Loucy (cell line): ENCODE measurements around the gene SGSM2.

Source experiments
- H2AFZ ChIP-seq: fragments of 200-600 bp; sonication (generic); 2 replicates; pipeline ENCODE4 v1.6.0; 2016; ENCODE audit warnings: antibody characterized with exemption, mild to moderate bottlenecking, low read length, moderate library complexity
- H3F3A ChIP-seq: fragments of 200-600 bp; 2 replicates; pipeline ENCODE4 v1.6.0; 2016; ENCODE audit warnings: antibody characterized with exemption, low read depth, mild to moderate bottlenecking
- H3K27me3 ChIP-seq: fragments of 200-600 bp; sonication (generic); 2 replicates; pipeline ENCODE4 v1.6.1; 2014; ENCODE audit warnings: low read length, mild to moderate bottlenecking; ENCODE audit not compliant: insufficient read depth, poor library complexity, severe bottlenecking
- H3K36me3 ChIP-seq: fragments of 200-600 bp; sonication (generic); 2 replicates; pipeline ENCODE4 v1.6.1; 2016; ENCODE audit warnings: low read length; ENCODE audit not compliant: insufficient read depth
- H3K4me1 ChIP-seq: fragments of 200-600 bp; sonication (generic); 2 replicates; pipeline ENCODE4 v1.5.1; 2014; ENCODE audit warnings: low read length, mild to moderate bottlenecking; ENCODE audit not compliant: insufficient read depth, poor library complexity, severe bottlenecking
- H3K4me2 ChIP-seq: fragments of 200-600 bp; sonication (generic); 2 replicates; pipeline ENCODE4 v1.6.0; 2014; ENCODE audit warnings: antibody characterized with exemption, low read length, low read depth, mild to moderate bottlenecking; ENCODE audit not compliant: poor library complexity, severe bottlenecking
- H3K4me3 ChIP-seq: fragments of 200-600 bp; sonication (generic); 2 replicates; pipeline ENCODE4 v1.5.1; 2014; ENCODE audit warnings: low read length, mild to moderate bottlenecking, mixed read lengths; ENCODE audit not compliant: poor library complexity, severe bottlenecking
- H3K79me2 ChIP-seq: fragments of 200-600 bp; sonication (generic); 2 replicates; pipeline ENCODE4 v1.6.1; 2014; ENCODE audit warnings: low read length; ENCODE audit not compliant: insufficient read depth
- H3K9ac ChIP-seq: fragments of 200-600 bp; sonication (generic); 2 replicates; pipeline ENCODE4 v1.6.0; 2014; ENCODE audit warnings: mild to moderate bottlenecking, low read depth, low read length, moderate library complexity; ENCODE audit not compliant: poor library complexity, severe bottlenecking
- H3K9me2 ChIP-seq: fragments of 200-600 bp; sonication (generic); replicated peaks from 2 replicates; pipeline ENCODE4 v1.6.1; 2016; ENCODE audit warnings: low read depth, low read length, mixed read lengths
- H3K9me3 ChIP-seq: fragments of 200-600 bp; sonication (generic); 2 replicates; pipeline ENCODE4 v1.6.1; 2014; ENCODE audit warnings: mild to moderate bottlenecking, antibody characterized with exemption, low read length, low read depth; ENCODE audit not compliant: insufficient read depth
- H4K20me1 ChIP-seq: fragments of 200-600 bp; sonication (generic); 2 replicates; pipeline ENCODE4 v1.6.0; 2014; ENCODE audit warnings: antibody characterized with exemption, low read length, mild to moderate bottlenecking; ENCODE audit not compliant: insufficient read depth, poor library complexity, severe bottlenecking
- CTCF ChIP-seq: fragments of 200-600 bp; sonication (generic); conservative IDR thresholded peaks from 2 replicates; pipeline ENCODE4 v1.5.1; 2014; ENCODE audit warnings: mild to moderate bottlenecking, antibody characterized with exemption, low read length
- EZH2phosphoT487 ChIP-seq: fragments of 200-600 bp; IDR thresholded peaks from 2 replicates; pipeline ENCODE4 v1.6.1; 2018; ENCODE audit warnings: antibody characterized with exemption, mild to moderate bottlenecking, moderate library complexity, borderline replicate concordance

SGSM2 gene

GRCh38 chr17:2405247-2405926, 68.1 kb downstream of the SGSM2 start:
- H3K9me2 ChIP-seq = no peaks in the 10 kb centered on the region
- no peaks in the 10 kb centered on the region for H3K9me3 ChIP-seq
- TF ChIP-seq CTCF (no peak), EZH2phosphoT487 (no peak)
- no peaks in the 10 kb centered on the region for H3K27me3 ChIP-seq
- H2AFZ ChIP-seq = no peak overlapping the region
- H3F3A ChIP-seq = no peaks in the 10 kb centered on the region
- H3K9ac ChIP-seq = no peak overlapping the region
- H3K4me3 ChIP-seq = no peak overlapping the region
- peaks cover 3% of the 10 kb centered on the region; the same call in 1 of the 2 replicates for H3K79me2 ChIP-seq
- no peak overlapping the region for H3K4me2 ChIP-seq
- no peaks in the 10 kb centered on the region for H3K36me3 ChIP-seq
- peaks cover 14% of the 10 kb centered on the region for H3K4me1 ChIP-seq
- peaks cover 3% of the 10 kb centered on the region for H4K20me1 ChIP-seq

GRCh38 chr17:2406271-2406902, 69.1 kb downstream of the SGSM2 start:
- no peaks in the 10 kb centered on the region for H3K9me3 ChIP-seq
- H2AFZ ChIP-seq = no peak overlapping the region
- H3K9ac ChIP-seq = no peak overlapping the region
- no peak overlapping the region for H3K4me3 ChIP-seq
- H3K4me1 ChIP-seq = peaks cover 11% of the 10 kb centered on the region
- H3F3A ChIP-seq = no peaks in the 10 kb centered on the region
- no peak overlapping the region for H3K4me2 ChIP-seq
- H3K9me2 ChIP-seq = no peaks in the 10 kb centered on the region
- H3K27me3 ChIP-seq = no peaks in the 10 kb centered on the region
- no peaks in the 10 kb centered on the region for H4K20me1 ChIP-seq
- H3K36me3 ChIP-seq = no peaks in the 10 kb centered on the region
- H3K79me2 ChIP-seq = no peaks in the 10 kb centered on the region
- TF ChIP-seq EZH2phosphoT487 (no peak), CTCF (no peak)

- no peaks in the 10 kb centered on the region for H3K9me2 ChIP-seq
These were observed 69.8 kb downstream of the SGSM2 start for GRCh38 chr17:2406903-2407790.

More at GRCh38 chr17:2406903-2407790, 69.8 kb downstream of the SGSM2 start:
- no peaks in the 10 kb centered on the region for H3F3A ChIP-seq
- no peaks in the 10 kb centered on the region for H3K36me3 ChIP-seq
- H3K9ac ChIP-seq = no peak overlapping the region
- no peaks in the 10 kb centered on the region for H3K9me3 ChIP-seq
- H3K4me2 ChIP-seq = no peak overlapping the region
- no peaks in the 10 kb centered on the region for H4K20me1 ChIP-seq
- peaks cover 11% of the 10 kb centered on the region for H3K4me1 ChIP-seq
- TF ChIP-seq EZH2phosphoT487 (no peak), CTCF (no peak)
- no peak overlapping the region for H3K4me3 ChIP-seq
- no peak overlapping the region for H2AFZ ChIP-seq
- no peaks in the 10 kb centered on the region for H3K79me2 ChIP-seq
- H3K27me3 ChIP-seq = no peaks in the 10 kb centered on the region
